Middle frontal gyrus (tissue), 1 donor: ENCODE measurements around the gene ZMAT5.

Source experiments
- DNase-seq: peaks from one replicate; pipeline ENCODE4 v3.0.0-alpha.2; 2015; ENCODE audit warnings: low spot score; ENCODE audit errors: extremely low spot score

ZMAT5 gene

DNA sequence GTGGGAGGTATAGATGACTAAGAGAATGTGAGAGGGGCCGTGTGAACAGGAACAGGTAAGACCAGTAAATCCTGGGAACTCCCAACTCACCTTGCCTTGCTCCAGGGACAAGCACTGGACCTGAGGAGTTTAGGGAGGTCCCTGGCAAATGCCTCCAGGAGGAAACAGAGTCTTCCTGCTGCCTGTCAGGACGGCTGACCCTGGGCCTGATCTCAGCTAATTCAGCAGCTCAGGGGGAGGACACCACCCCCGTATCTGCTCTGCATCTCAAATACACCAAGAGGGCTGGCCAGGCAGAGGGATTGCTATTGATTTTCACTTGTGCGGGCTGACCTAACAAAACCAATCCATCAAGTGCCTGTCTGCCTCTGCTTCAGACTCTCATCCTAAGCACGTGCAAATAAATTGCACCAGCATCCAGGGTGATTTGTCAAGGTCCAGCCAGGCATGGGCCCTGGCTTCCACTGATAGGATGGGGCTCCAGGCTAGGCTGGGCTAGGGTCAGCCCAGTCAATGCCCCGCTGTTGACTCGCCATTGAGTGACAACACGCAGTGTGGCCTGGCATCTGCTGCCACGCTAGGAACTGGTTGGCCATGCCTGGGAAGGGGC is 20.7 kb upstream of the ZMAT5 start:
- no peak for DNase-seq

DNA sequence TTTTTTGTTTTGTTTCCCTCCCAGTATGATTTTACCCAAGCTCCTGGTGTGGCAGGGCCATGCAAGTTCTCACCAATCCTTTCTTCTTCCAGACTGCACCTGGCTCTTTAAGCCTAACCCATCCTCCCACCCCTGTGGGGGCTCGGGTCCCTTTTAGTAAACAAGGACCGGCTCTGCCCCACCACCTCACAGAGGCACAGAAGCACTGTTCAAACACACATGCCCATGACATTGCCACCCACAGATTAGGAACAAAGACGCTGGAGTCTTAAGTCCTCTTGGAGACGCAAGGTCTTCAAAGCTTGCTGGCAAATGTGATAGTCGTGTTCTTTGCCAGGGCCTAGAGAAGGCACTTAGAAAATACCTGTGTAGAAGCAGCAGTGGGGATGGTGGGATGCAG is 19.2 kb upstream of the ZMAT5 start:
- no peak for DNase-seq

DNA sequence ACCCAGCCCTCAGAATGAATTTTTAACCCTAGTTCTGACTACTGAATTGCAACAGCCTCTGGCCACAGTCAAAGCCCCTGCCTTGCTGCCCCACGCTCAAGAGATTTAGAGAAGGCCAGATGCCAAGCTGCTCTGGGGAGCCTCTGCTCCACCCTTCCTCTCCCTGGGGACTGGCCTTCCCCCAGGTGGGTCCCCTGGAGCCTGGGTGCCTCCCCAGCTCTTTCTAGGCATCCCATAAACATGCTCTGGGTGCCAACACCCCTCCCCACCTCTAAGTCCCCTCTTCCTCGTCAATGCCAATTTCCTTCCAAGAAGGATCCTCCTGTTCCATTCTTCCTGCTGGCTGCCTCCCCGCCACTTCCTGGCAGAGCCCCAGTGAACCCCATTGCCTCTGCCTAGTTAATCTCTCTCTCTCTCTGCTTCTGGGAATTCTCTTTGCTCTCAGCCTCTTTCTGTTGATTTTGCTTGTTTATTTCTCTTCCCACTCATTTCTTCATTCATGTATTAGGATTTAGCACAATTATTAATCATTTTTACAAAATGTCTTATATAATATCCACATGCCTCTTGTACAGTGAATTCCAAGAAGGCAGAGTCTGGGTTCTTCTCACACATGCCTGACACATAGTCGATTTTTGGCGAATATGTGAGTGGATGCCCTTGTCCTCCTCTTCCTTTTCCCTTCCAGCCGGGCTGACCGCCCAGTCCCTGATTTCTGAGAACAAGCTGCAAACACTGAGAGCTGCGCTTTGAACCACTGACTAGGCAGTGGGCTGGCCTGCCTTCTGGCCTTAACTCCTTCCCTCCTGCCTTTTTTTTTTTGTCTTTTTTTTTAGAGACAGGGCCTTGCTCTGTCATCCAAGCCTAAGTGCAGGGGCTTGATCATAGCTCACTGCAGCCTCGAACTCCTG is 17.9 kb upstream of the ZMAT5 start:
- DNase-seq, result peak; percentile 4

DNA sequence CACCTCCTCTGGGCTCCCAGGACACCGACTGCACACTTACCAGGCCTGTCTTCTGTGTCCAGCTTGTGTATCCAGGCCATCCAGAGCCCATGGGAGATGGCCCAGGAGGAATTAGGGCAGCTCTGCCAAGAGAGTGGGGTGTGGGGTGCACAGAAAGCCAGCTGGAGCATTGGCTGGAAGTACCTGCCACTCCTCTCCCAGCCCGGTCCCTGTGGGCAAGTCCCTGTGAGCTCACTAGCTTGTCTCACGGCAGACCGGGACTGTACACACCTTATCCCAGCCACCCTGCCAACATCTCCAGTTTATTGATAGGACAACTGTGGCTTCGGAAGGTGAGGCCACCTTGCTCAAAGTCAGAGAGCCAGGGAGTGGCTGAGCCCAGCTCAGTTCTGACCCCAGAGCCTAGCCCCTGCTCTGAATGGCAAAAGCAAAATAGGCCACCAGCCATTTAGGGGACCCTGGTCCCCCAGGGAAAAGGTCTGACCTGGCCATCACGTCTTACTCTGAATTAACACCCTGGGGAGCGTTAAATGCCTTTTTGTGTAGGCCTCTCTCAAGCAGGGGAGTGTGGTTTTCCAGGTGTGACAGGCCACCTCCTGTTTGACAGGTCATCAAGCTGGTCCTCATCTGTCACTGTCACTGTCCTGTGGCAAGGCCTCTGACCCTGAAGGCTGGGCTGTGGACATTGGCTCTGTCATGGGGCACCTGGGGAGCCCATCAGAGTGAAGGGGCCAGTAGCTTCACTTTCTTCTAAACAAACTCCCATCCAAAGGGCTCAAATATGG is 15.4 kb upstream of the ZMAT5 start:
- DNase-seq, result no peak

DNA sequence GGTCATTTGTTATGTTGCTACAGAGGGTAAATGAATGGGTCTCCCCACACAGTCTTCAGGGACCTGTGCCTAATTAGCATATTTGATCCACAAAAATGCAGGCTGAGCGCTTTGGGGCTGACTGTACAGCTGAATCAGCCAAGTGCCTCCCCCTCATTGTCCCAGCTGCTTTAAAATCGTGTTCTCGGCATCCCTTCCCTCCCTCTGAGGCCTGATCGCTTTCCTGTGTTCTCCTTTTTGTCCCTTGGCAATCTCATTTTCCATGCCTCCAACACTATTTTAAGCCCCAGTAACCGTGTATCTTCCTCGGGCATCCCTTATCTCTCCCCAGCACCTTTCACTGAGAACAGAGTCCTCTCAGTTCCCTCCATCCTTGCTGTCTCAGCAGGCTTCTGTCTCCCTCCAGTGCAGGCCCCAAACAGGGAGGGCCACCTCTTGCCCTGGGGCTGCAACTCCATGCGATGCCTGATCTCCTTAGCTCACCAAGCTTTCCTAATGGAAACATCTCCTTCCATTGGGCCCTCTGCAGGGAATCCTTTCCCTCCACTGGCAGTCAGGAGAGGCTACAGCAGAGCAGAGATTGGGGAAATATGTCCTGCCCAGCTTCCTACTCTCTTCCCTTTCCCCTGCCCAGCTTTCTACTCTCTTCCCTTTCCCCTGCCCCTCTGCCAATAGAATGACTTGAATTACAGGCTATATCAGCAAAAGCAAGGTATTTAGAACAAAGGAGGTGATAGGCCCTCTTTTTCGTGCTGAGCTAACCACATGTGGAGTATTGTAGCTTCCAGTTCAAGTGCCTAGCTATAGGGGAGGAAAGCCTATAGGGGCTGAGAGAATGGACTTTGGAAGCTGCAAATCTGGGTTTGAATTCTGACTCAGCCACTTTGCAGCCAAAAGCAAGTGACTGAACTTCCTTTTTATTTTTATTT is 14.2 kb upstream of the ZMAT5 start:
- DNase-seq, result peak; percentile 47

DNA sequence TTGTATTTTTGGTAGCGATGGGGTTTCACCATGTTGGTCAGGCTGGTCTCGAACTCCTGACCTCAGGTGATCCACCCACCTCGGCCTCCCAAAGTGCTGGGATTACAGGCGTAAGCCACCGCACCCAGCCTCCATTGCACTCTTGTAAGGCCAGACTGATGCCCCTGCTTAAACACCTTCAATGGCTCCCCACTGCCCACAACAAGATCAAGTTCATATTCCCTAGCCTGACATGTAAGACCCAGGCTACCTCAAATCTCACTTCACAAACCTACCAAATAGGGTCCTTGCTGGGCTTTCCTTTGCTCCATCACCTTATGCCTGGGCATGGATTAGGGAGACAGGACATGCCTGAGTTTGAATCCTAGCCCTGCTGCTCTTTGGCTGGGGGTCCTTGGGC is 13.4 kb upstream of the ZMAT5 start:
- no peak for DNase-seq

DNA sequence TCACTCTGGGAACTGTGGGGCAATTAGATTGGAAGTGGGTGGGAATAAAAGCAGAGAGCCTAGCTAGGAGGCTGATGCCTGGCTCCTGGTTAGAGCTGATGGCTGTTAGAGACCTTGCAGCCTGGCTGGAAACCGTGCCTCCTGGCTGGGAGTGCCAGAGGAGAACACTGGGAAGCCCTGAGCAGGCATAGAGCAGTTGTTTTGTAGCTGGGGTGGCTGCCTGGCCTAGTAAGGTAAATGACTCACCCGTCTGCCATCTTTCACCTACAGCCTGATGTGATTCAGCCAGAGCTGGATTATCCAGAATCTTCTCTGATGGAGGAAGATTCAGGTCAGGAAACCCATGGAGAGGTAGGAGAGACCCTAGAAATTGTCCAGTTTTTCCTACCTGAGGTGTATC is 6.4 kb upstream of the ZMAT5 start:
- DNase-seq, result no peak

DNA sequence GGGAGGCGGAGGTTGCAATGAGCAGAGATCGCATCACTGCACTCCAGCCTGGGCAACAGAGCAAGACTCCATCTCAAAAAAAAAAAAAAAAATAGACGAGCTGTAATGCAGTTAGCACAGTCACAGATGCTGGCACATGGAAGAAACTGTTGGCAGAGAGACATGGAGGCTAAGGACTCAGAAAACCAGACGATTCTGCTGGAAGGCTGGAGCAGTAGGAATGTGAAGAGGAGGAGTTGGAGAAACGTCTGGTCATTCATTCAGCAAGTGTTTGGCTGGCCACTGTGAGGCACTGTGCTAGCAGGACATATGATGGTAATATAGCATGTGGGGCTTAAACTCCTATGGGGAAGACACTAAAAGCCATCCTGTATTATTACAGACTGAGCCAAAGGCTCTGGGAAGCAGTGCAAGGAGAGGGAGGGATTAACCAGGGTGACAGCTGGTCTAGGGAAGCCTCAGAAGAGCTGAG is 5.4 kb upstream of the ZMAT5 start:
- peak; percentile 5 for DNase-seq

DNA sequence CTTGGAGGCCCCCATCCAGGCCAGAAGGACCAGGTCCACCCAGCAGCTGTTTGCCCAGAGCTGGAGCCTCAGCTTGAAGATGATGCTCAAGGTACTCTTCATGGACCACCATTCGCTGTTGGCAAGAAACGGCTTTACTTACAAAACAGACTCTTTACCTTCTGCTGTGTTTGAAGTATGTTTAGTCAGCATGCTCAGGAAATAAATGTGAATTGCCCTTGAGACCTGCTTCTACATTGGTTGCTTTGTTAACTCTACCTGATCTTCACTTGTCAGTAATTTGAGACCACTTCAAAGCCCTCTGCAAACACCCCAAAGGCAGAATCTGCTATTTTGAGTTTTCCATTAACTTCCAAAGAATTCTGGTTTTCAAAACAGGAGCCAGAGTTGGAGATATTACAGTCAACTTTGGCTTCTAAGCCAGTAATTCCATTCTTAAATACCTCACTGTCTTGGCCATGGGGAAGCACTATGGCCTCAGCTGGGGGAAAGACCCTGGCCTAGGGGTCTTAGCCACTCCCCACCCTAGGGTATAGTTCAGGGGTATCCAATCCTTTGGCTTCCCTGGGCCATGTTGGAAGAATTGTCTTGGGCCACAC is 3.0 kb upstream of the ZMAT5 start:
- no peak for DNase-seq

DNA sequence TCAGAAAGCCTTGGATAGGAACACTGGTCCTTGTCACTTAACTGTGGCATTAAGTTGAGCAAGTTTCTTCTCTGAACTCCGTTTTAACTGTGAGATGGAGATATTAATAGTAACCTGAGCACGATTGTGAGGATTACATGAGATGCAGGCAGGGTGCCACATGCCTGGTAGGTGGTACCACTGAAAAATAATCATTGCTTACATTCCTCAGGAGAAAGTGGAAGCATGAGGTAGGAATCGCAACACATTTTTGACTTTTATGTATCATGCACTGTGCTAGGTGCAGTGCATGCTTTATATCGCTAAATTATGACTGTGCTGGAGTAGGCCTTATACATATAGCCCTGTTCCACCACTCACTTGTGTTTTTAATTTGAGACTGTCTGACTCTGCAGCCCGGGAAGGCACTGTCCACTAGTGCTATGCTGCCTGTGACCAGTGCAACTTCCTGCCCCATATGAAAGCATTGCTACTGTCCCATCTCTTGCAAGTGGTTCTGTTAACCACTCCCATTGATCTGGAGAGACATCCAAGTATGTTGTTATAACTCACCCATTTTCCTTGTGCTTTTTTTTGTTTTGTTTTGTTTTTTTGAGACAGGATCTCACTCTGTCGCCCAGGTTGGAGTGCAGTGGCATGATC is 1.4 kb upstream of the ZMAT5 start:
- no peak for DNase-seq

DNA sequence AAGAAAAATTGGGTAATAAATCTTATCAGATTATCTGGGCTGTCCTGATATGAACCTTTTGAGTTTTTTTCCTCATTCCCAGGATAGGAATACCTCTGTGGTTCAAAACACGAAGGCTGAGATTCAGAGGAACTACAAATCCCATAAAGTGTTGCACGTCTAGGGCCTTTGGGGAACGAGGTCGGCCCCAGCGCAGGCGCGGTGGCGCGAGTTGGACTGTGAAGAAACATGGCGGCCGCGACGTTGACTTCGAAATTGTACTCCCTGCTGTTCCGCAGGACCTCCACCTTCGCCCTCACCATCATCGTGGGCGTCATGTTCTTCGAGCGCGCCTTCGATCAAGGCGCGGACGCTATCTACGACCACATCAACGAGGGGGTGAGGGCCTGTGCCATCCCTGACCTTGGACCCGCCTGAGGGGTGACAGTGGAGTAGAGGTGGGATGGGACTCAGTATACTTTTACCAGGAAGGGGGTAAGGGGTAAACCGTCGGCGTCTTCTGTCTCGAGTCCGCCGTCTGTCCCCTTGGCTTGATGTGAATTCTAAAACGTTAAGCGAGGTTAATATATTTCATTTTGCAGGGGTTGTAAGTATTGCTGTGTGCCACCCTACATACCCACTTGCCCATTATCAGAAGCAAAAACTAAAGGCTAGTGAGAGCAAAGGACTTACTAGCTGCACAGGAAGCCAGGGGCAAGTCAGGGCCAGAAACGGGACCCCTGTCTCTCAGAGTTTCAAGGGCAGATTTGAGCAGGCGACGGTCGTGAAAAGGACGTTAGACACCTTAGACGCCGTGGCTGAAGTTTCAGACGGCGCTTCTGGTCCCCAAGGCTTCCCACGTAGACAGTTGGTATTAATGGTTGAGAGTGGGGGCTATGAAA is 604 bp upstream of the ZMAT5 start, which contains the start of gene UQCR10:
TSS of gene UQCR10 (plus strand) at position 199 of the 881 bp plus-strand sequence. CDS start at position 229, 30 bp downstream.
- peak; percentile 89 for DNase-seq

DNA sequence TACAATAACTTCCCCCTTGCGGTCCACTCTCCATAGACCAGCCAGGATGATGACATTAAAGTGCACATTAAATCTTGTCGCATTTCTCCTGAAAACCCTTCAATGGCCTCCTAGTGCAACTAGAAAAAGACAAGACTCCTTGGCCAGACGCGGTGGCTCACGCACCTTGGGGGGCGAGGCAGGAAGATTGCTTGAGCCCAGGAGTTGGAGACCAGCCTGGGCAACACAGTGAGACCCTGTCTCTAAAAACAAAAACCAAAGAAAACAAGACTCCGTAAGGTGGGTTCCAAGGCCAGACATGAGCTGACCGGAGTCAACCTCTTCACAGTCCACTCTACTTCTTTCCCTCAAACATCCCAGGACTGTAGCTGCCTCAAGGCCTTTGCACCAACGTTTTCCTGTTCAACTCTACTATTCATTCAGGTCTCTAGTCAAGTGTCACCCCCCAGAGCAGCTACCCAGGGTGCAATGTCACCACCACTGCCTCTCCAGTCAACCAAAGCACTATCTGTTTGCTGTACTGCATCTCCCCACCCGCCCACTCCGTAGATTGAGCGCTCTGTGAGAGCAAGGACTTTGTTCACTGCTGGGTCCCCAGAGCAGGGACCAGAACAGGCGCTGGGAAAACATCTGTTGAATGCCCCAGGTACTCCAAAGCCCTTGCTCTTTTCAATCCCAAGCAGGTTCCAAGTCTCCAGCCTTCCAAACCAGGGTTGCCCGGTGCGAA is 739 bp downstream of the ZMAT5 start:
- DNase-seq, result no peak

DNA sequence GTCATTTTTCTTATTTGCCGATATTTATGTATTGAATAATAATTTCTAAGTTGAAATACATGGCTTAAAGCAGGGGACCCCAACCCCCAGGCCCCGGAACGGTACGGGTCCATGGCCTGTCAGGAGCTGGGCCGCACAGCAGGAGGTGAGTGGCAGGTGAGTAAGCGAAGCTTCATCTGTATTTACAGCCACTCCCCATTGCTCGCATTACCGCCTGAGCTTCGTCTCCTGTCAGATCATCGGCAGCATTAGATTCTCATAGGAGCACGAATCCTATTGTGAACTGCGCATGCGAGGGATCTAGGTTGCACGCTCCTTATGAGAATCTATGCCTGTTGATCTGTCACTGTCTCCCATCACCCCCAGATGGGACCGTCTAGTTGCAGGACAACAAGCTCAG is 4.5 kb downstream of the ZMAT5 start:
- no peak for DNase-seq

DNA sequence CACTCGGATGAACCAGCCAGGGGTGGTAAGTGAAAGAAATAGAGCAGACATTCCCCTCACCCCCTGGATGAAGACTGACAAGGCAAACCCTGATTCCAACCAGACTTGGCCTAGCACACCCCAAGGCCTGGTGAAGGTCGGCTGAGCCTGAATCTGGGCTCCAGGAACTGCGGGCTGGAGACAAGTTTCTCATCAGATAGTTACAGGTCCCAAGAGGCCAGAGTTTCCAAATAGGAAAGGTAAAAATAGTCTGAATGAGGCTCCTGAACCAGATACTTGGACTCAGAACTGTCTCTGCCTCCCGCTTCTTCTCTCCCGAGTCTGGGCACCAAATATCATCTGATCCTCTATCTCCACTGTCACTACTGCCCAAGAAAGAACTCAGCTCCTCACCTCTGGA is 7.8 kb downstream of the ZMAT5 start:
- DNase-seq, result no peak

DNA sequence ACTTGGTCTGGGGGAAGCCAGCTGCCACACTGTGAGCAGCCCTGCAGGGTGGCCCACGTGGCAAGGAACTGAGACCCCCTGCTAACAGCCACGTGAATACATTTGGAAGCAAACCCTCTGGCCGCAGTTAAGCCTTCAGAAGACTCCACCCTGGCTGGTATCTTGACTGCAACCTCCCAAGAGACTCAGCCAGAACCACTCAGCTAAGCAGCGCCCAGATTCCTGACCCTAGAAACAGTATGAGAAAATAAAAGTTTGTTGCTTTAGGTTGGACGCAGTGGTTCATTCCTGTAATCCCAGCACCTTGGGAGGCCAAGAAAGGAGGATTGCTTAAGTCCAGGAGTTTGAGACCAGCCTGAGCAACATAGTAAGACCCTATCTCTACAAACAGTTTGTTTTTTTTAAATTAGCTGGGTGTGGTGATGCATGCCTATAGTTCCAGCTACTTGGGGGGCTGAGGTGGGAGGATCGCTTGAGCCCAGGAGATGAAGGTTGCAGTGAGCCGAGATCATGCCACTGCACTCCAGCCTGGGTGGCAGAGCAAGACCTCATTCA is 8.7 kb downstream of the ZMAT5 start:
- no peak for DNase-seq

DNA sequence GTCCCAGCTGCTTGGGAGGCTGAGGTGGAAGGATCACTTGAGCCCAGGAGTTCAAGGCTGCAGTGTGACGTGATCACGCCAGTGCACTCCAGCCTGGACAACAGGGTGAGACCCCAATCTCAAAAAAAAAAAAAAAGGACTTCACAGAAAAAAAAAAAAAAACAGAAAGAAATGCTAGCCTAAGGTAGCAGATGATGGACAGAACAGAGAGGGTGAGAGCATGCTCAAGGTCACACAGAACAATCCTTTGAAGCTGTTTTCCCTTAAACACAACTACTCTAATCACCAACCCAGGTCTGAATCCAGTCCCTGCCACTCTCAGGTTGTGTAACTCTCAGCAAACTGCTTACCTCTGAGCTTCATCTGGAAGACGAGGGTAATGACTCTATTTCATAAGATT is 9.7 kb downstream of the ZMAT5 start:
- DNase-seq, result no peak

DNA sequence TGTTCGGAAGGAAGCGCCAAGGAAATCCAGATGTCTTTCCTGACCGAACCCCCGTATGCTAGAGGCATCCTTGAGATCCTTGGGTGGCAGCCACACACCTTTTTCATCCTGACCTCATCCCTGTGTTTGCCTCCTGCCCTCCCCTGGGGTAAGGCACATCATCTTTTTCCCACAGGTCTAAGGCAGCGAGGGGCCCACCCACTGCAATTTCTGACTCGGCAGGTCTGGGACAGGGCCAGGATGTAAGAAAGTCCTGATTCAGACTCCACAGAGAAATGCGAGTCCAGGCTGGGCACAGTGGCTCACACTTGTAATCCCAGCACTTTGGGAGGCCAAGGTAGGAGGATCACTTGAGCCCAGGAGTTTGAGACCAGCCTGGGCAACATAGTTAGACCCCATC is 10.5 kb downstream of the ZMAT5 start:
- no peak for DNase-seq

DNA sequence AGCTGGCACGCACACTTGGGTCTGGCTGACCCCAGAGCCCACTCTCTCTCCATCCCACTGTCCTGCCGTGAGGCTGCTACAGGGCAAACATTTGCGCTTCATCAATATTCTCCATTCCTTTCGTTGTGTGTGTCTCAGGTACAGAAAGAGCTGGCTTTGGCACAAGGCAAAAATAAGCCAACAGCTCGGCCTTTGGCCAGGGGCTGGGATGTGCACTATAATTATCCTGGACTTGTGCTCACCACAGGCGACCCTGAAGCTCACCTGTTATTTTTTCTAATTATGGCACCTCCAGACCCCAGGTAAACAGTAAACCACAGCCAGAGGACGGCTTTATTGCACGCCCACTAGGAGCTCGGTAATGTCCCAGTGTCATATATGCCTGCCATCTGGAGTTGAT is 10.9 kb downstream of the ZMAT5 start:
- no peak for DNase-seq
